K562 (cell line): ENCODE measurements around the gene NECAB2. TPM values are rescaled to one million over a fixed set of nuclear protein-coding genes. Genes with fewer than 3 reads are reported as not detected.

Experiments used
- ARID3A ChIP-seq: IDR thresholded peaks from 2 replicates; pipeline ENCODE4 v1.6.1; 2012; ENCODE audit warnings: low read depth, low read length, improper control_type of control experiment, borderline replicate concordance
- ELF4 ChIP-seq: fragments of 450-650 bp; formaldehyde crosslinking; IDR thresholded peaks from 2 replicates; pipeline ENCODE4 v1.4.0; 2022; ENCODE audit warnings: missing genetic modification characterization
- EP300 ChIP-seq: IDR thresholded peaks from 2 replicates; pipeline ENCODE4 v1.6.1; 2012; ENCODE audit warnings: low read length, improper control_type of control experiment
- LARP7 ChIP-seq: fragments of 450-650 bp; IDR thresholded peaks from 2 replicates; pipeline ENCODE4 v1.6.1; 2016
- PHTF2 ChIP-seq: fragments of 250-450 bp; sonication (Bioruptor Pico); IDR thresholded peaks from 2 replicates; pipeline ENCODE4 v1.5.0; 2021; ENCODE audit warnings: mild to moderate bottlenecking
- POLR2A ChIP-seq: fragments of 450-650 bp; conservative IDR thresholded peaks from 2 replicates; pipeline ENCODE4 v1.6.1; 2016
- POLR2AphosphoS2 ChIP-seq: IDR thresholded peaks from 2 replicates; pipeline ENCODE4 v1.6.1; 2012; ENCODE audit warnings: low read length, improper control_type of control experiment
- POLR2H ChIP-seq: IDR thresholded peaks from 2 replicates; pipeline ENCODE4 v1.6.1; 2016; ENCODE audit warnings: missing genetic modification characterization, low read depth, mild to moderate bottlenecking, control low read depth, missing compliant biosample characterization, moderate library complexity
- PTBP1 ChIP-seq: fragments of 200-400 bp; formaldehyde crosslinking; IDR thresholded peaks from 2 replicates; pipeline ENCODE4 v1.6.1; 2017; ENCODE audit warnings: low read depth, low read length
- RCOR1 ChIP-seq, 2 experiments: IDR thresholded peaks; 2 replicates each; pipeline ENCODE4 v1.6.1; 2012; ENCODE audit warnings: low read depth in 2 of 2, low read length in 2 of 2, borderline replicate concordance in 1 of 2, improper control_type of control experiment in 1 of 2
- REST ChIP-seq, 2 experiments: fragments of 450-650 bp; formaldehyde crosslinking in 1 of 2; IDR thresholded peaks; 2 replicates each; pipeline versions ENCODE4 v1.4.0 to v1.6.1; 2014 to 2020; ENCODE audit warnings: mild to moderate bottlenecking in 2 of 2, borderline replicate concordance in 1 of 2, low read depth in 1 of 2
- SMAD2 ChIP-seq: fragments of 150-350 bp; IDR thresholded peaks from 2 replicates; pipeline ENCODE4 v1.6.1; 2014; ENCODE audit warnings: low read depth, mild to moderate bottlenecking, low read length
- SRSF1 ChIP-seq: fragments of 200-400 bp; formaldehyde crosslinking; IDR thresholded peaks from 2 replicates; pipeline ENCODE4 v1.6.1; 2017; ENCODE audit warnings: mild to moderate bottlenecking, low read depth, low read length, moderate library complexity
- YBX1 ChIP-seq: fragments of 450-650 bp; IDR thresholded peaks from 2 replicates; pipeline ENCODE4 v1.7.1; 2016; ENCODE audit warnings: mild to moderate bottlenecking
- ZBTB26 ChIP-seq: fragments of 450-650 bp; formaldehyde crosslinking; IDR thresholded peaks from 2 replicates; pipeline ENCODE4 v1.4.0; 2022; ENCODE audit warnings: missing genetic modification characterization
- ZNF384 ChIP-seq: IDR thresholded peaks from 2 replicates; pipeline ENCODE4 v1.6.1; 2012; ENCODE audit warnings: low read depth, low read length, improper control_type of control experiment
- polyA plus RNA-seq, 8 experiments: library from polyadenylated mRNA; depleted of rRNA in 4 of 8; stranded (reverse) in 5 of 8; unstranded in 3 of 8; fragments of >200 nt; fragmentation: Nextera tagmentation in 2 of 8; fragmentation: Illumina TruSeq in 1 of 8; extraction: Ambion mirVana in 2 of 8; extraction: Trizol in 1 of 8; gene quantifications; 2 replicates each; pipeline versions ENCODE4 v1.2.1 to v1.2.3, GENCODE V29; 2011 to 2014; ENCODE audit warnings: inconsistent platforms in 1 of 8, missing spikeins in 1 of 8
- total RNA-seq, 7 experiments: library from RNA; depleted of rRNA in 6 of 7; stranded (reverse); fragments of >200 nt in 6 of 7; fragmentation: Illumina TruSeq in 2 of 7; extraction: Trizol in 2 of 7; gene quantifications; 2 replicates each; pipeline versions ENCODE4 v1.2.1 to v1.2.3, GENCODE V29; 2011 to 2021; ENCODE audit warnings: low replicate concordance in 1 of 7

The NECAB2 gene
- total and polyA plus RNA-seq, 9 of the 15 experiments (the other 6 are each of a cell fraction or from before 2014, with no cell fraction given) = 0.03 to 0.28 TPM; not detected in 7

GRCh38 chr16:83967838-83968305 is at the start of gene NECAB2 (continued):
- TF ChIP-seq POLR2AphosphoS2 (no peak), YBX1 (0 out of 2 replicates have a peak, but pooled peaks have one; percentile 43), RCOR1 (IDR thresholded peaks at IDR 0.05; ENCODE audit: borderline replicate concordance in 1 of 2, low read depth in 2 of 2, low read length in 2 of 2) (0 out of 4 replicates have a peak, but pooled peaks of 1 of the 2 experiments have one; percentile 52), LARP7 (peak; percentile 78; the same call in 1 of the 2 replicates), EP300 (no peak), PTBP1 (no peak), PHTF2 (CRISPR knock-in tag) (no peak), SMAD2 (no peak), SRSF1 (no peak), ARID3A (no peak), ELF4 (CRISPR knock-in tag) (peak; percentile 81; the same call in 1 of the 2 replicates), REST (IDR thresholded peaks at IDR 0.05; ENCODE audit: borderline replicate concordance) (peak; percentile 77), REST (CRISPR knock-in tag; IDR thresholded peaks at IDR 0.05; ENCODE audit: low read depth) (no peak), POLR2A (no peak), ZBTB26 (CRISPR knock-in tag) (peak; percentile 84; the same call in 1 of the 2 replicates), POLR2H (tag) (no peak), ZNF384 (no peak)
